NCI-H2029 treated with DMSO at 0.1 percent for 48 hours (cell line): ENCODE measurements around the gene ZNF536.

ENCODE experiments used
- DNase-seq: peaks from one replicate; lab custom pipeline; 2025; lab: John Stamatoyannopoulos, UW

Gene ZNF536

GRCh38 chr19:30563691-30564090 is 191.5 kb downstream of the ZNF536 start:
- no peak for DNase-seq

GRCh38 chr19:30564551-30565011 is 192.4 kb downstream of the ZNF536 start:
- DNase-seq = no peak

GRCh38 chr19:30565636-30566035 is 193.5 kb downstream of the ZNF536 start:
- DNase-seq = no peak

GRCh38 chr19:30566681-30567420 is 194.7 kb downstream of the ZNF536 start:
- no peak for DNase-seq

GRCh38 chr19:30567536-30568232 is 195.5 kb downstream of the ZNF536 start:
- DNase-seq = no peak

GRCh38 chr19:30570194-30570593 is 198.0 kb downstream of the ZNF536 start:
- no peak for DNase-seq

- DNase-seq = no peak
Measured at GRCh38 chr19:30577551-30578105, 205.4 kb downstream of the ZNF536 start.

GRCh38 chr19:30579419-30579818 is 207.2 kb downstream of the ZNF536 start:
- no peak for DNase-seq

- DNase-seq = no peak
Measured at GRCh38 chr19:30580673-30581072, 208.5 kb downstream of the ZNF536 start.

GRCh38 chr19:30584090-30584489 is 211.9 kb downstream of the ZNF536 start:
- no peak for DNase-seq

- no peak for DNase-seq
Measured at GRCh38 chr19:30587869-30588268, 215.7 kb downstream of the ZNF536 start.

GRCh38 chr19:30590596-30591229 is 218.5 kb downstream of the ZNF536 start:
- no peak for DNase-seq

- no peak for DNase-seq
Measured at GRCh38 chr19:30593356-30593755, 221.2 kb downstream of the ZNF536 start.

- no peak for DNase-seq
Measured at GRCh38 chr19:30593975-30594745, 222.0 kb downstream of the ZNF536 start.

GRCh38 chr19:30596268-30596667 is 224.1 kb downstream of the ZNF536 start:
- no peak for DNase-seq

- DNase-seq = no peak
Measured at GRCh38 chr19:30596813-30597399, 224.7 kb downstream of the ZNF536 start.

- no peak for DNase-seq
Measured at GRCh38 chr19:30598688-30599087, 226.5 kb downstream of the ZNF536 start.

GRCh38 chr19:30602661-30603350 is 230.6 kb downstream of the ZNF536 start:
- no peak for DNase-seq

GRCh38 chr19:30604657-30605056 is 232.5 kb downstream of the ZNF536 start:
- no peak for DNase-seq

GRCh38 chr19:30605333-30605732 is 233.1 kb downstream of the ZNF536 start:
- no peak for DNase-seq
